Measurements from ENCODE around the gene DRAM2. TPM values are rescaled to one million over a fixed set of nuclear protein-coding genes. Genes with fewer than 3 reads are reported as not detected.
A peak's percentile ranks its signal among the peaks of the same experiment; 100 is the strongest.
"Not testable (repeated sequence)": the region's sequence is repeated elsewhere in the genome, so short reads cannot be mapped to it uniquely, and the experiment has no call there.

The DRAM2 gene
- total RNA-seq, 1 experiment from 2014 or later, result 34.4 TPM

- no peak overlapping the region for H4K5ac ChIP-seq (ENCODE audit: insufficient read length, low read depth, low read length)
- no peaks in the 10 kb centered on the region for H3K23me2 ChIP-seq (ENCODE audit: insufficient read length, low read depth, low read length, poor library complexity, severe bottlenecking)
- H4K8ac ChIP-seq (replicated peaks; ENCODE audit: insufficient read length, low read depth, low read length), result no peak overlapping the region
- H3K9ac ChIP-seq (ENCODE audit: extremely low read depth, insufficient read length, low read length), result no peak overlapping the region
- H2BK120ac ChIP-seq (ENCODE audit: low read depth, low read length, poor library complexity, severe bottlenecking), result no peak overlapping the region
- no peaks in the 10 kb centered on the region for H3K4me1 ChIP-seq (ENCODE audit: insufficient read depth, low read length)
- H3K9me3 ChIP-seq (ENCODE audit: control insufficient read depth, low read depth, low read length), result peaks cover 8% of the 10 kb centered on the region
- no peak overlapping the region for H2AK5ac ChIP-seq (ENCODE audit: insufficient read length, low read length)
- H2BK15ac ChIP-seq (ENCODE audit: low read depth, low read length), result no peak overlapping the region
- no peaks in the 10 kb centered on the region for H3K79me2 ChIP-seq (ENCODE audit: insufficient read depth, low read length)
- no peak overlapping the region for H4K91ac ChIP-seq (ENCODE audit: insufficient read length, low read depth, low read length)
- H3K23ac ChIP-seq (ENCODE audit: insufficient read length, low read depth, low read length), result no peak overlapping the region
- no peak overlapping the region for H2BK12ac ChIP-seq (ENCODE audit: insufficient read length, low read depth, low read length)
- H3K14ac ChIP-seq (ENCODE audit: insufficient read depth, low read length), result no peak overlapping the region
- H3K18ac ChIP-seq (ENCODE audit: insufficient read length, low read depth, low read length), result no peak overlapping the region
- H3K27me3 ChIP-seq (ENCODE audit: insufficient read depth, low read length), result no peaks in the 10 kb centered on the region
- no peak overlapping the region for H2BK5ac ChIP-seq (ENCODE audit: insufficient read length, low read length)
- peaks cover 4 to 17% (median 14%) of the 10 kb centered on the region in 3 experiments; a peak in 5 of 7 replicates for H3K36me3 Mint-ChIP-seq (ENCODE audit: insufficient read depth in 1 of 3, low read depth in 3 of 3)
- no peaks in the 10 kb centered on the region for H4K20me1 ChIP-seq (ENCODE audit: control insufficient read depth, insufficient read depth, insufficient read length)
- no peak for TF ChIP-seq CTCF (conservative IDR thresholded peaks at IDR 0.05)
- H3K4ac ChIP-seq (ENCODE audit: low read depth, low read length), result no peak overlapping the region
- 0 out of 2 replicates have a peak, but pooled peaks cover 1% of the 10 kb centered on the region for H3K27me3 Mint-ChIP-seq (ENCODE audit: low read depth)
- H3K56ac ChIP-seq (ENCODE audit: insufficient read length, low read depth, low read length), result no peak overlapping the region
- H3K9me3 Mint-ChIP-seq, result peaks cover 80 to 89% of the 10 kb centered on the region in 2 experiments
- no peak overlapping the region for H2BK20ac ChIP-seq (ENCODE audit: low read depth, low read length, poor library complexity, severe bottlenecking)
- 0 out of 7 replicates have a peak overlapping the region, but pooled peaks of 1 of the 3 experiments have one; percentile 26 for H3K27ac Mint-ChIP-seq
- WGBS (ENCODE audit: extremely low coverage, insufficient read length, low lambda C conversion rate), result no CpG with 5 or more reads among the region's 2 CpGs
- DNase-seq, result no peak
- no peak overlapping the region for H3K4me2 ChIP-seq (ENCODE audit: insufficient read depth, insufficient read length, low read length)
- H2AFZ ChIP-seq (ENCODE audit: low read length), result no peak overlapping the region
- H3T11ph ChIP-seq (ENCODE audit: low read length), result no peak overlapping the region
- peaks cover 0 to 5% of the 10 kb centered on the region in 2 experiments; a peak in 2 of 4 replicates for H3K4me1 Mint-ChIP-seq
- no peaks in the 10 kb centered on the region for H3K79me1 ChIP-seq (ENCODE audit: insufficient read depth, low read depth, low read length, poor library complexity, severe bottlenecking)
- no peak overlapping the region for H3K27ac ChIP-seq (ENCODE audit: insufficient read length, low read depth, low read length)
- no peak overlapping the region for H3K4me3 Mint-ChIP-seq
Measured at GRCh38 chr1:111082421-111083203, 57.3 kb downstream of the DRAM2 start.

- H3K23me2 ChIP-seq (ENCODE audit: insufficient read length, low read depth, low read length, poor library complexity, severe bottlenecking); H3T11ph ChIP-seq (ENCODE audit: low read length); H3K56ac ChIP-seq (ENCODE audit: insufficient read length, low read depth, low read length); H3K9ac ChIP-seq (ENCODE audit: extremely low read depth, insufficient read length, low read length); H2BK20ac ChIP-seq (ENCODE audit: low read depth, low read length, poor library complexity, severe bottlenecking); H3K27me3 Mint-ChIP-seq (ENCODE audit: low read depth); DNase-seq; H2BK15ac ChIP-seq (ENCODE audit: low read depth, low read length); H3K79me2 ChIP-seq (ENCODE audit: insufficient read depth, low read length); H4K20me1 ChIP-seq (ENCODE audit: control insufficient read depth, insufficient read depth, insufficient read length); H3K9me3 ChIP-seq (ENCODE audit: control insufficient read depth, low read depth, low read length); H4K8ac ChIP-seq (replicated peaks; ENCODE audit: insufficient read length, low read depth, low read length); H3K4me2 ChIP-seq (ENCODE audit: insufficient read depth, insufficient read length, low read length); H3K27me3 ChIP-seq (ENCODE audit: insufficient read depth, low read length); H3K14ac ChIP-seq (ENCODE audit: insufficient read depth, low read length); H4K91ac ChIP-seq (ENCODE audit: insufficient read length, low read depth, low read length); H2BK12ac ChIP-seq (ENCODE audit: insufficient read length, low read depth, low read length); H4K5ac ChIP-seq (ENCODE audit: insufficient read length, low read depth, low read length); H2AK5ac ChIP-seq (ENCODE audit: insufficient read length, low read length); H2BK5ac ChIP-seq (ENCODE audit: insufficient read length, low read length); H3K79me1 ChIP-seq (ENCODE audit: insufficient read depth, low read depth, low read length, poor library complexity, severe bottlenecking); H3K4me3 Mint-ChIP-seq; H3K18ac ChIP-seq (ENCODE audit: insufficient read length, low read depth, low read length); H3K4me1 ChIP-seq (ENCODE audit: insufficient read depth, low read length); H3K4ac ChIP-seq (ENCODE audit: low read depth, low read length); H2AFZ ChIP-seq (ENCODE audit: low read length); H2BK120ac ChIP-seq (ENCODE audit: low read depth, low read length, poor library complexity, severe bottlenecking); H3K4me1 Mint-ChIP-seq; H3K27ac ChIP-seq (ENCODE audit: insufficient read length, low read depth, low read length); H3K23ac ChIP-seq (ENCODE audit: insufficient read length, low read depth, low read length); H3K27ac Mint-ChIP-seq: not testable (repeated sequence)
- WGBS (ENCODE audit: extremely low coverage, insufficient read length, low lambda C conversion rate), result no CpG with 5 or more reads among the region's 12 CpGs
- Mint-ChIP-seq H3K36me3 (ENCODE audit: insufficient read depth in 1 of 3, low read depth in 3 of 3) (peaks cover 0 to 17% (median 6%) of the 10 kb centered on the region in 3 experiments; a peak in 6 of 7 replicates), H3K9me3 (peaks cover 78 to 86% of the 10 kb centered on the region in 2 experiments)
Measured at GRCh38 chr1:111079329-111079728, 60.6 kb downstream of the DRAM2 start.

All from H9 (cell line).